IMR-90 (cell line): ENCODE data around the gene MYORG. TPM values are rescaled to one million over a fixed set of nuclear protein-coding genes. Genes with fewer than 3 reads are reported as not detected.

Source experiments
- ATAC-seq: fragments of 200-7000 bp; cut with Tn5 transposase; 2 replicates; pipeline ENCODE4 v1.9.1; 2020; ENCODE audit warnings: low read depth, mild to moderate bottlenecking, moderate library complexity
- BruUV-seq: library from RNA; stranded (reverse); fragments of 400-500 nt; replicated peaks from 2 replicates; lab custom pipeline; 2021; lab: Mats Ljungman, UMichigan
- CTCF ChIA-PET: fragments of 300-600 bp; formaldehyde crosslinking; extraction: SDS; loops from one replicate; lab custom pipeline; 2021; ENCODE audit warnings: antibody characterized with exemption; lab: Yijun Ruan, JAX
- POLR2A ChIA-PET: fragments of 300-600 bp; sonication (Branson Sonifier 250); formaldehyde crosslinking; loops from one replicate; lab custom pipeline; 2022; ENCODE audit warnings: antibody characterized with exemption; ENCODE audit not compliant: unreplicated experiment; lab: Charles Lee
- DNase-seq: peaks from one replicate; pipeline ENCODE4 v3.0.0; 2013
- H2AFZ ChIP-seq: replicated peaks from 2 replicates; pipeline ENCODE3; 2013; ENCODE audit warnings: low read length, mild to moderate bottlenecking; ENCODE audit not compliant: poor library complexity
- H2AK5ac ChIP-seq: 2 replicates; pipeline ENCODE4 v1.6.1; 2013; ENCODE audit warnings: low read depth, low read length, inconsistent platforms
- H2AK9ac ChIP-seq: replicated peaks from 2 replicates; pipeline ENCODE3; 2013; ENCODE audit warnings: mild to moderate bottlenecking, low read depth, low read length, moderate library complexity; ENCODE audit not compliant: poor library complexity
- H2BK120ac ChIP-seq: 2 replicates; pipeline ENCODE4 v1.6.1; 2013; ENCODE audit warnings: low read depth, low read length, inconsistent platforms
- H2BK15ac ChIP-seq: 3 replicates; pipeline ENCODE4 v1.6.1; 2013; ENCODE audit warnings: low read depth, low read length, inconsistent platforms
- H2BK20ac ChIP-seq: 2 replicates; pipeline ENCODE4 v1.6.1; 2013; ENCODE audit warnings: low read depth, mild to moderate bottlenecking, inconsistent platforms, low read length, moderate library complexity
- H2BK5ac ChIP-seq: 2 replicates; pipeline ENCODE4 v1.6.1; 2013; ENCODE audit warnings: mild to moderate bottlenecking, low read depth, low read length, inconsistent platforms; ENCODE audit not compliant: poor library complexity, severe bottlenecking
- H3K14ac ChIP-seq: replicated peaks from 2 replicates; pipeline ENCODE4 v1.6.1; 2013; ENCODE audit warnings: low read depth, low read length, inconsistent platforms
- H3K18ac ChIP-seq: 2 replicates; pipeline ENCODE4 v1.6.1; 2013; ENCODE audit warnings: low read depth, low read length, control low read depth
- H3K23ac ChIP-seq: 2 replicates; pipeline ENCODE4 v1.6.1; 2013; ENCODE audit warnings: low read depth, low read length, inconsistent platforms
- H3K27ac ChIP-seq: 2 replicates; pipeline ENCODE4 v1.5.1; 2013; ENCODE audit warnings: mild to moderate bottlenecking, control low read depth, low read length; ENCODE audit not compliant: insufficient read depth
- H3K27me3 ChIP-seq: 2 replicates; pipeline ENCODE4 v1.6.1; 2013; ENCODE audit warnings: low read length; ENCODE audit not compliant: control insufficient read depth, insufficient read depth
- H3K36me3 ChIP-seq: 2 replicates; pipeline ENCODE4 v1.6.1; 2013; ENCODE audit warnings: low read length, mixed read lengths; ENCODE audit not compliant: control insufficient read depth, insufficient read depth
- H3K4ac ChIP-seq: 2 replicates; pipeline ENCODE4 v1.6.1; 2013; ENCODE audit warnings: low read depth, low read length, inconsistent platforms
- H3K4me1 ChIP-seq: 2 replicates; pipeline ENCODE4 v1.6.1; 2013; ENCODE audit warnings: low read length, mixed read lengths; ENCODE audit not compliant: control insufficient read depth, insufficient read depth
- H3K4me2 ChIP-seq: 2 replicates; pipeline ENCODE4 v1.6.1; 2013; ENCODE audit warnings: low read depth, mild to moderate bottlenecking, control low read depth, low read length, moderate library complexity
- H3K4me3 ChIP-seq: 2 replicates; pipeline ENCODE4 v1.5.1; 2013; ENCODE audit warnings: low read depth, mild to moderate bottlenecking, control low read depth, low read length, moderate library complexity; ENCODE audit not compliant: insufficient read depth
- H3K56ac ChIP-seq: 2 replicates; pipeline ENCODE4 v1.6.1; 2013; ENCODE audit warnings: low read length, inconsistent platforms; ENCODE audit not compliant: insufficient read depth; ENCODE audit errors: extremely low read depth
- H3K79me1 ChIP-seq, 2 experiments: 2 replicates each; pipeline ENCODE4 v1.6.1; 2013; ENCODE audit warnings: low read length in 2 of 2, inconsistent platforms in 1 of 2, low read depth in 1 of 2
- H3K9ac ChIP-seq: 2 replicates; pipeline ENCODE4 v1.6.1; 2013; ENCODE audit warnings: low read depth, low read length, control low read depth
- H3K9me1 ChIP-seq: 2 replicates; pipeline ENCODE4 v1.6.1; 2013; ENCODE audit warnings: low read length, inconsistent platforms; ENCODE audit not compliant: insufficient read depth
- H3K9me3 ChIP-seq: 2 replicates; pipeline ENCODE4 v1.6.1; 2013; ENCODE audit warnings: low read length; ENCODE audit not compliant: control insufficient read depth, insufficient read depth
- H4K20me1 ChIP-seq: 2 replicates; pipeline ENCODE4 v1.6.1; 2013; ENCODE audit warnings: low read length, inconsistent platforms; ENCODE audit not compliant: insufficient read depth
- H4K5ac ChIP-seq: 2 replicates; pipeline ENCODE4 v1.6.1; 2013; ENCODE audit warnings: mild to moderate bottlenecking, low read depth, low read length, control low read depth
- H4K8ac ChIP-seq, 2 experiments: 2 replicates each; pipeline ENCODE4 v1.6.1; 2013; ENCODE audit warnings: low read depth in 2 of 2, low read length in 2 of 2, control low read depth in 1 of 2, inconsistent platforms in 1 of 2
- H4K91ac ChIP-seq: 2 replicates; pipeline ENCODE4 v1.6.1; 2013; ENCODE audit warnings: low read depth, low read length, inconsistent platforms; ENCODE audit not compliant: insufficient read depth
- BHLHE40 ChIP-seq: fragments of 150-350 bp; IDR thresholded peaks from 2 replicates; pipeline ENCODE4 v1.6.1; 2016; ENCODE audit warnings: mild to moderate bottlenecking, low read depth, low read length
- CEBPB ChIP-seq: IDR thresholded peaks from 2 replicates; pipeline ENCODE4 v1.6.1; 2012; ENCODE audit warnings: low read depth, low read length, improper control_type of control experiment
- CHD1 ChIP-seq: IDR thresholded peaks from 2 replicates; pipeline ENCODE4 v1.6.1; 2012; ENCODE audit warnings: low read depth, low read length, improper control_type of control experiment
- FOS ChIP-seq: fragments of 150-350 bp; IDR thresholded peaks from 2 replicates; pipeline ENCODE4 v1.6.1; 2016; ENCODE audit warnings: low read depth, low read length
- MAFK ChIP-seq: IDR thresholded peaks from 2 replicates; pipeline ENCODE4 v1.6.1; 2012; ENCODE audit warnings: low read depth, low read length, improper control_type of control experiment
- MAZ ChIP-seq: IDR thresholded peaks from 2 replicates; pipeline ENCODE4 v1.6.1; 2012; ENCODE audit warnings: low read depth, mild to moderate bottlenecking, low read length, improper control_type of control experiment, moderate library complexity, borderline replicate concordance
- NFE2L2 ChIP-seq: fragments of 150-350 bp; IDR thresholded peaks from 2 replicates; pipeline ENCODE4 v1.6.1; 2016; ENCODE audit warnings: low read depth, mild to moderate bottlenecking, low read length
- RAD21 ChIP-seq: IDR thresholded peaks from 2 replicates; pipeline ENCODE4 v1.6.1; 2012; ENCODE audit warnings: low read length, improper control_type of control experiment
- RCOR1 ChIP-seq: IDR thresholded peaks from 2 replicates; pipeline ENCODE4 v1.6.1; 2012; ENCODE audit warnings: mild to moderate bottlenecking, low read length, improper control_type of control experiment; ENCODE audit not compliant: insufficient replicate concordance
- RFX5 ChIP-seq: IDR thresholded peaks from 2 replicates; pipeline ENCODE4 v1.8.0; 2012; ENCODE audit warnings: low read depth, mild to moderate bottlenecking, low read length, moderate library complexity
- SMC3 ChIP-seq: fragments of 150-350 bp; IDR thresholded peaks from 2 replicates; pipeline ENCODE4 v1.6.1; 2016; ENCODE audit warnings: low read depth, mild to moderate bottlenecking, antibody characterized with exemption, low read length, moderate library complexity
- WGBS, 2 experiments: methylation state at CpG; one replicate each; pipeline versions ENCODE4 v1.1.5 to v1.1.7; 2013; ENCODE audit warnings: missing lambda C conversion rate in 2 of 2; ENCODE audit not compliant: insufficient read length in 1 of 2; ENCODE audit errors: extremely low coverage in 2 of 2; 5-methylcytosine and 5-hydroxymethylcytosine counted together
- dilution Hi-C: fragments of 300-500 bp; cut with HindIII; formaldehyde crosslinking; loops from one replicate; pipeline ENCODE4 v1.14.3; 2018; ENCODE audit warnings: low sequenced_read_pairs; ENCODE audit not compliant: unreplicated experiment
- in situ Hi-C: fragments of 300-500 bp; cut with MboI; formaldehyde crosslinking; loops from 3 replicates; pipeline ENCODE4 v1.14.3; 2019; ENCODE audit warnings: low sequenced_read_pairs, inconsistent platforms, mixed read lengths
- intact Hi-C: fragments of 100-400 bp; cut with micrococcal nuclease; formaldehyde crosslinking; loops from 2 replicates; pipeline ENCODE4 v1.10.0; 2022
- polyA plus RNA-seq, 3 experiments: library from polyadenylated mRNA; depleted of rRNA; stranded (reverse); fragments of >200 nt; gene quantifications; 2 replicates each; pipeline ENCODE4 v1.2.3, GENCODE V29; 2012; ENCODE audit warnings: low replicate concordance in 1 of 3
- total RNA-seq: library from RNA; depleted of rRNA; stranded (reverse); fragments of >200 nt; gene quantifications from 2 replicates; pipeline ENCODE4 v1.2.3, GENCODE V29; 2012
- TF ChIP-seq, protein P1 (sequence below): fragments of 150-350 bp; IDR thresholded peaks from 2 replicates; pipeline ENCODE4 v1.6.1; 2017; ENCODE audit warnings: mild to moderate bottlenecking, antibody characterized with exemption, low read length, low read depth
- TF ChIP-seq, protein P2 (sequence below): conservative IDR thresholded peaks from 2 replicates; pipeline ENCODE4 v1.5.1; 2012; ENCODE audit warnings: mild to moderate bottlenecking, low read depth, low read length, improper control_type of control experiment
- TF ChIP-seq, protein P3 (sequence below): fragments of 150-350 bp; IDR thresholded peaks from 2 replicates; pipeline ENCODE4 v1.6.1; 2016; ENCODE audit warnings: low read depth, mild to moderate bottlenecking, low read length, moderate library complexity, borderline replicate concordance

The MYORG gene
- total and polyA plus RNA-seq, 2 of the 4 experiments (the other 2 are of a cell fraction): 0.36 to 0.60 TPM

DNA sequence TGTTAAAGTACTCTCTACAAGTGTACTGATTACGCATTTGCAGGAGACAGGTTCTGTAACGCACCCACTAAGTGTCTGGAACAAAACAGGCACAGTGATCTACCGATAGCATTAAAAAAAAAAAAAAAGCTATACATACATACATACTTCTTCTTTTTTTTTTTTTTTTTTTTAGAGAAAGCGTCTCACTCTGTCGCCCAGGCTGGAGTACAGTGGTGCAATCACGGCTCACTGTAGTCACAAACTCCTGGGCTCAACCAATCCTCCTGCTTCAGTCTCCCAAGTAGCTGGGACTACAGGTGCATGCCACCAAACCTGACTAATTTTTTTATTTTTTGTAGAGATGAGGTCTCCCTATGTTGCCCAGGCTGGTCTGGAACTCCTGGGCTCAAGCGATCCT is 55.2 kb downstream of the MYORG start:
- Histone ChIP-seq H3K9ac (no peak overlapping the region), H2AFZ (no peak overlapping the region), H3K36me3 (no peaks in the 10 kb centered on the region), H3K56ac (no peak overlapping the region), H2AK9ac (no peak overlapping the region), H3K23ac (no peak overlapping the region), H3K79me1 (peaks cover 29 to 42% of the 10 kb centered on the region in 2 experiments), H2AK5ac (no peak overlapping the region), H2BK20ac (no peak overlapping the region), H4K20me1 (no peaks in the 10 kb centered on the region), H2BK15ac (no peak overlapping the region), H2BK5ac (no peak overlapping the region), H3K4me2 (no peak overlapping the region), H4K91ac (no peak overlapping the region), H3K14ac (no peak overlapping the region), H3K27me3 (no peaks in the 10 kb centered on the region), H2BK120ac (no peak overlapping the region), H3K9me3 (no peaks in the 10 kb centered on the region), H3K4me3 (no peak overlapping the region), H3K9me1 (peaks cover 7% of the 10 kb centered on the region), H4K5ac (no peak overlapping the region), H3K4ac (no peak overlapping the region), H3K4me1 (peaks cover 6% of the 10 kb centered on the region), H3K27ac (no peak overlapping the region), H3K18ac (no peak overlapping the region), H4K8ac (no peak overlapping the region)
- ChIA-PET POLR2A (no interaction called here), CTCF (no interaction called here)
- TF ChIP-seq, protein P1, sequence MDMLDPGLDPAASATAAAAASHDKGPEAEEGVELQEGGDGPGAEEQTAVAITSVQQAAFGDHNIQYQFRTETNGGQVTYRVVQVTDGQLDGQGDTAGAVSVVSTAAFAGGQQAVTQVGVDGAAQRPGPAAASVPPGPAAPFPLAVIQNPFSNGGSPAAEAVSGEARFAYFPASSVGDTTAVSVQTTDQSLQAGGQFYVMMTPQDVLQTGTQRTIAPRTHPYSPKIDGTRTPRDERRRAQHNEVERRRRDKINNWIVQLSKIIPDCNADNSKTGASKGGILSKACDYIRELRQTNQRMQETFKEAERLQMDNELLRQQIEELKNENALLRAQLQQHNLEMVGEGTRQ: no peak
- TF ChIP-seq, protein P2, sequence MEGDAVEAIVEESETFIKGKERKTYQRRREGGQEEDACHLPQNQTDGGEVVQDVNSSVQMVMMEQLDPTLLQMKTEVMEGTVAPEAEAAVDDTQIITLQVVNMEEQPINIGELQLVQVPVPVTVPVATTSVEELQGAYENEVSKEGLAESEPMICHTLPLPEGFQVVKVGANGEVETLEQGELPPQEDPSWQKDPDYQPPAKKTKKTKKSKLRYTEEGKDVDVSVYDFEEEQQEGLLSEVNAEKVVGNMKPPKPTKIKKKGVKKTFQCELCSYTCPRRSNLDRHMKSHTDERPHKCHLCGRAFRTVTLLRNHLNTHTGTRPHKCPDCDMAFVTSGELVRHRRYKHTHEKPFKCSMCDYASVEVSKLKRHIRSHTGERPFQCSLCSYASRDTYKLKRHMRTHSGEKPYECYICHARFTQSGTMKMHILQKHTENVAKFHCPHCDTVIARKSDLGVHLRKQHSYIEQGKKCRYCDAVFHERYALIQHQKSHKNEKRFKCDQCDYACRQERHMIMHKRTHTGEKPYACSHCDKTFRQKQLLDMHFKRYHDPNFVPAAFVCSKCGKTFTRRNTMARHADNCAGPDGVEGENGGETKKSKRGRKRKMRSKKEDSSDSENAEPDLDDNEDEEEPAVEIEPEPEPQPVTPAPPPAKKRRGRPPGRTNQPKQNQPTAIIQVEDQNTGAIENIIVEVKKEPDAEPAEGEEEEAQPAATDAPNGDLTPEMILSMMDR: no peak
- no peak for TF ChIP-seq MAFK
- no peak for TF ChIP-seq SMC3
- TF ChIP-seq, protein P3, sequence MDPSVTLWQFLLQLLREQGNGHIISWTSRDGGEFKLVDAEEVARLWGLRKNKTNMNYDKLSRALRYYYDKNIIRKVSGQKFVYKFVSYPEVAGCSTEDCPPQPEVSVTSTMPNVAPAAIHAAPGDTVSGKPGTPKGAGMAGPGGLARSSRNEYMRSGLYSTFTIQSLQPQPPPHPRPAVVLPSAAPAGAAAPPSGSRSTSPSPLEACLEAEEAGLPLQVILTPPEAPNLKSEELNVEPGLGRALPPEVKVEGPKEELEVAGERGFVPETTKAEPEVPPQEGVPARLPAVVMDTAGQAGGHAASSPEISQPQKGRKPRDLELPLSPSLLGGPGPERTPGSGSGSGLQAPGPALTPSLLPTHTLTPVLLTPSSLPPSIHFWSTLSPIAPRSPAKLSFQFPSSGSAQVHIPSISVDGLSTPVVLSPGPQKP: no peak
- TF ChIP-seq CHD1: no peak
- no peak for TF ChIP-seq RCOR1
- no peak for TF ChIP-seq BHLHE40
- no peak for TF ChIP-seq NFE2L2
- TF ChIP-seq CEBPB: no peak
- no peak for TF ChIP-seq MAZ
- TF ChIP-seq FOS: no peak
- TF ChIP-seq RFX5: no peak
- no peak for TF ChIP-seq RAD21
- no peak for ATAC-seq
- intact Hi-C loops (loop anchor here (10.0 kb wide), 1 partner anchor 197 kb away; the partner anchor contains the start of gene DCAF12), in situ Hi-C loops (no loop called here), dilution Hi-C loops (no loop called here)
- DNase-seq: no peak
- BruUV-seq: no TSS peak
- WGBS, 2 experiments: no CpG with 5 or more reads among the region's 7 CpGs
